PC-9 (cell line): ENCODE data around the gene ESPNL.

Source experiments
- EZH2 ChIP-seq: fragments of 200-600 bp; sonication (generic); IDR thresholded peaks from 2 replicates; pipeline ENCODE4 v1.8.0; 2017; ENCODE audit warnings: antibody characterized with exemption, low read depth
- TF ChIP-seq, protein P1 (sequence below): fragments of 200-600 bp; sonication (generic); conservative IDR thresholded peaks from 2 replicates; pipeline ENCODE4 v1.6.1; 2017; ENCODE audit warnings: mixed run types, antibody characterized with exemption, mild to moderate bottlenecking, moderate library complexity

DNA sequence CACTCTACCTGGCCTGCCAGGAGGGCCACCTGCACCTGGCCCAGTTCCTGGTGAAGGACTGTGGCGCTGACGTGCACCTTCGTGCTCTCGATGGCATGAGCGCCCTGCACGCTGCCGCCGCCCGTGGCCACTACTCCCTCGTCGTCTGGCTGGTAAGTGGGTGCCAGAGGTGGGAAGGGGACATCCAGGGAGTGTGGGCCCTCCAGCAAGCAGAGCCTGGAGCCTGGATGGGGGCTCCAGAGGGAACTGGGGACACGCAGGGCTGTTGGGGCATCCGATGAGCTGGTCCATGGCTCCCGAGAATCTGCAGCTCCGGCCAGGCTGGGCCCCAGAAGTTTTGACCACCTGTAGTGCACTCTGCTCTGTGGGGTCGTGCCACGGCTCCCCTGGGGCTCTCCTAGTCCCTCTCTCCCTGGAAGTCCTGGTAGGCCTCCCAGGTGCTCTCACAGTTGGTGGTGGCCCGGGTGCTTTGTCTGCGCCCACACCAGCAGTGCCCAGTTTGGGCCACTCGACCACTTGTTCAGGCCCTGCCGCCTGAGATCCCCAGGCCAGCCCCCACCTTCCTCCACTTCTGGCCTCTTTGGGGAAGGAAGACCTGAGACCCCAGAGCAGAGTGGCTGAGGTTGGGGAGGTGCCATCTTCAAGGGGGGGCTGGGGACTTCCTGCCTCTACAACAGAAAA is 4.7 kb downstream of the ESPNL start:
- TF ChIP-seq, protein P1, sequence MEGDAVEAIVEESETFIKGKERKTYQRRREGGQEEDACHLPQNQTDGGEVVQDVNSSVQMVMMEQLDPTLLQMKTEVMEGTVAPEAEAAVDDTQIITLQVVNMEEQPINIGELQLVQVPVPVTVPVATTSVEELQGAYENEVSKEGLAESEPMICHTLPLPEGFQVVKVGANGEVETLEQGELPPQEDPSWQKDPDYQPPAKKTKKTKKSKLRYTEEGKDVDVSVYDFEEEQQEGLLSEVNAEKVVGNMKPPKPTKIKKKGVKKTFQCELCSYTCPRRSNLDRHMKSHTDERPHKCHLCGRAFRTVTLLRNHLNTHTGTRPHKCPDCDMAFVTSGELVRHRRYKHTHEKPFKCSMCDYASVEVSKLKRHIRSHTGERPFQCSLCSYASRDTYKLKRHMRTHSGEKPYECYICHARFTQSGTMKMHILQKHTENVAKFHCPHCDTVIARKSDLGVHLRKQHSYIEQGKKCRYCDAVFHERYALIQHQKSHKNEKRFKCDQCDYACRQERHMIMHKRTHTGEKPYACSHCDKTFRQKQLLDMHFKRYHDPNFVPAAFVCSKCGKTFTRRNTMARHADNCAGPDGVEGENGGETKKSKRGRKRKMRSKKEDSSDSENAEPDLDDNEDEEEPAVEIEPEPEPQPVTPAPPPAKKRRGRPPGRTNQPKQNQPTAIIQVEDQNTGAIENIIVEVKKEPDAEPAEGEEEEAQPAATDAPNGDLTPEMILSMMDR = no peak
- no peak for TF ChIP-seq EZH2
